WTC11 (cell line): ENCODE data around the gene TESK2.

Experiments used
- CBFB ChIP-seq: sonication (generic); formaldehyde crosslinking; IDR thresholded peaks from 2 replicates; pipeline ENCODE4 v1.8.1; 2022; ENCODE audit warnings: mild to moderate bottlenecking, low read depth, missing genetic modification reagents
- ETV6 ChIP-seq: sonication (generic); formaldehyde crosslinking; IDR thresholded peaks from 2 replicates; pipeline ENCODE4 v1.8.1; 2022; ENCODE audit warnings: mild to moderate bottlenecking, missing genetic modification reagents
- GTF2I ChIP-seq: fragments of 250-450 bp; sonication (Bioruptor Pico); conservative IDR thresholded peaks from 2 replicates; pipeline ENCODE4 v1.4.0; 2021; ENCODE audit warnings: mild to moderate bottlenecking
- MAX ChIP-seq: sonication (generic); formaldehyde crosslinking; IDR thresholded peaks from 2 replicates; pipeline ENCODE4 v1.8.0; 2022; ENCODE audit warnings: mild to moderate bottlenecking, missing genetic modification reagents
- SP1 ChIP-seq: sonication (generic); formaldehyde crosslinking; conservative IDR thresholded peaks from 2 replicates; pipeline ENCODE4 v1.8.1; 2022; ENCODE audit warnings: missing genetic modification reagents
- TEAD4 ChIP-seq: sonication (generic); formaldehyde crosslinking; IDR thresholded peaks from 2 replicates; pipeline ENCODE4 v1.8.0; 2022; ENCODE audit warnings: mild to moderate bottlenecking, missing genetic modification reagents
- TF ChIP-seq, protein P1 (sequence below): fragments of 200-600 bp; IDR thresholded peaks from 2 replicates; pipeline ENCODE4 v1.8.0; 2022; ENCODE audit warnings: antibody characterized with exemption
- TF ChIP-seq, protein P2 (sequence below): sonication (generic); formaldehyde crosslinking; IDR thresholded peaks from 2 replicates; pipeline ENCODE4 v1.8.0; 2022; ENCODE audit warnings: mild to moderate bottlenecking, missing genetic modification reagents
- TF ChIP-seq, protein P3 (sequence below): sonication (generic); formaldehyde crosslinking; IDR thresholded peaks from 2 replicates; pipeline ENCODE4 v1.8.0; 2022; ENCODE audit warnings: mild to moderate bottlenecking, missing genetic modification reagents
- TF ChIP-seq, protein P4 (sequence below): fragments of 250-450 bp; sonication (Bioruptor Pico); IDR thresholded peaks from 2 replicates; pipeline ENCODE4 v1.8.0; 2021; ENCODE audit warnings: mild to moderate bottlenecking

GRCh38 chr1:45394342-45394741, 96.6 kb downstream of the TESK2 start:
- TF ChIP-seq, protein P1, sequence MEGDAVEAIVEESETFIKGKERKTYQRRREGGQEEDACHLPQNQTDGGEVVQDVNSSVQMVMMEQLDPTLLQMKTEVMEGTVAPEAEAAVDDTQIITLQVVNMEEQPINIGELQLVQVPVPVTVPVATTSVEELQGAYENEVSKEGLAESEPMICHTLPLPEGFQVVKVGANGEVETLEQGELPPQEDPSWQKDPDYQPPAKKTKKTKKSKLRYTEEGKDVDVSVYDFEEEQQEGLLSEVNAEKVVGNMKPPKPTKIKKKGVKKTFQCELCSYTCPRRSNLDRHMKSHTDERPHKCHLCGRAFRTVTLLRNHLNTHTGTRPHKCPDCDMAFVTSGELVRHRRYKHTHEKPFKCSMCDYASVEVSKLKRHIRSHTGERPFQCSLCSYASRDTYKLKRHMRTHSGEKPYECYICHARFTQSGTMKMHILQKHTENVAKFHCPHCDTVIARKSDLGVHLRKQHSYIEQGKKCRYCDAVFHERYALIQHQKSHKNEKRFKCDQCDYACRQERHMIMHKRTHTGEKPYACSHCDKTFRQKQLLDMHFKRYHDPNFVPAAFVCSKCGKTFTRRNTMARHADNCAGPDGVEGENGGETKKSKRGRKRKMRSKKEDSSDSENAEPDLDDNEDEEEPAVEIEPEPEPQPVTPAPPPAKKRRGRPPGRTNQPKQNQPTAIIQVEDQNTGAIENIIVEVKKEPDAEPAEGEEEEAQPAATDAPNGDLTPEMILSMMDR, result no peak
- TF ChIP-seq TEAD4, result no peak
- TF ChIP-seq SP1 (CRISPR knock-in tag), result no peak
- TF ChIP-seq, protein P2, sequence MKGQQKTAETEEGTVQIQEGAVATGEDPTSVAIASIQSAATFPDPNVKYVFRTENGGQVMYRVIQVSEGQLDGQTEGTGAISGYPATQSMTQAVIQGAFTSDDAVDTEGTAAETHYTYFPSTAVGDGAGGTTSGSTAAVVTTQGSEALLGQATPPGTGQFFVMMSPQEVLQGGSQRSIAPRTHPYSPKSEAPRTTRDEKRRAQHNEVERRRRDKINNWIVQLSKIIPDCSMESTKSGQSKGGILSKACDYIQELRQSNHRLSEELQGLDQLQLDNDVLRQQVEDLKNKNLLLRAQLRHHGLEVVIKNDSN (CRISPR knock-in tag), result no peak
- TF ChIP-seq MAX (CRISPR knock-in tag), result no peak
- TF ChIP-seq ETV6 (CRISPR knock-in tag), result no peak
- TF ChIP-seq CBFB (CRISPR knock-in tag), result no peak
- TF ChIP-seq, protein P3, sequence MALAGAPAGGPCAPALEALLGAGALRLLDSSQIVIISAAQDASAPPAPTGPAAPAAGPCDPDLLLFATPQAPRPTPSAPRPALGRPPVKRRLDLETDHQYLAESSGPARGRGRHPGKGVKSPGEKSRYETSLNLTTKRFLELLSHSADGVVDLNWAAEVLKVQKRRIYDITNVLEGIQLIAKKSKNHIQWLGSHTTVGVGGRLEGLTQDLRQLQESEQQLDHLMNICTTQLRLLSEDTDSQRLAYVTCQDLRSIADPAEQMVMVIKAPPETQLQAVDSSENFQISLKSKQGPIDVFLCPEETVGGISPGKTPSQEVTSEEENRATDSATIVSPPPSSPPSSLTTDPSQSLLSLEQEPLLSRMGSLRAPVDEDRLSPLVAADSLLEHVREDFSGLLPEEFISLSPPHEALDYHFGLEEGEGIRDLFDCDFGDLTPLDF (CRISPR knock-in tag), result no peak
- TF ChIP-seq, protein P4, sequence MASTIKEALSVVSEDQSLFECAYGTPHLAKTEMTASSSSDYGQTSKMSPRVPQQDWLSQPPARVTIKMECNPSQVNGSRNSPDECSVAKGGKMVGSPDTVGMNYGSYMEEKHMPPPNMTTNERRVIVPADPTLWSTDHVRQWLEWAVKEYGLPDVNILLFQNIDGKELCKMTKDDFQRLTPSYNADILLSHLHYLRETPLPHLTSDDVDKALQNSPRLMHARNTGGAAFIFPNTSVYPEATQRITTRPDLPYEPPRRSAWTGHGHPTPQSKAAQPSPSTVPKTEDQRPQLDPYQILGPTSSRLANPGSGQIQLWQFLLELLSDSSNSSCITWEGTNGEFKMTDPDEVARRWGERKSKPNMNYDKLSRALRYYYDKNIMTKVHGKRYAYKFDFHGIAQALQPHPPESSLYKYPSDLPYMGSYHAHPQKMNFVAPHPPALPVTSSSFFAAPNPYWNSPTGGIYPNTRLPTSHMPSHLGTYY (CRISPR knock-in tag), result no peak
- TF ChIP-seq GTF2I (CRISPR knock-in tag), result no peak
